GM12864 (cell line): ENCODE data around the gene SERPINA5.

Experiments used
- DNase-seq: peaks from one replicate; pipeline ENCODE4 v3.0.0-alpha.2; 2011; ENCODE audit warnings: low read depth
- H3K4me3 ChIP-seq: 2 replicates; pipeline ENCODE4 v1.5.1; 2011; ENCODE audit warnings: mild to moderate bottlenecking, low read depth, low read length, control low read depth
- CTCF ChIP-seq: IDR thresholded peaks from 2 replicates; pipeline ENCODE4 v1.5.1; 2011; ENCODE audit warnings: low read depth, mild to moderate bottlenecking, moderate library complexity, low read length, control low read depth, inconsistent platforms; ENCODE audit errors: missing control alignments

SERPINA5 gene

GRCh38 chr14:94615823-94616570 lies 34.8 kb downstream of the SERPINA5 start:
- no peak for DNase-seq
- no peak overlapping the region for H3K4me3 ChIP-seq
- TF ChIP-seq CTCF = no peak

GRCh38 chr14:94617366-94617941 lies 36.2 kb downstream of the SERPINA5 start:
- TF ChIP-seq CTCF = no peak
- DNase-seq = no peak
- H3K4me3 ChIP-seq = no peak overlapping the region

- no peak overlapping the region for H3K4me3 ChIP-seq
- no peak for TF ChIP-seq CTCF
- DNase-seq = no peak
These were observed 37.0 kb downstream of the SERPINA5 start for GRCh38 chr14:94617988-94618822.

- H3K4me3 ChIP-seq = no peak overlapping the region
- no peak for DNase-seq
- TF ChIP-seq CTCF = no peak
These were observed 38.1 kb downstream of the SERPINA5 start for GRCh38 chr14:94619297-94619696.

GRCh38 chr14:94620597-94620996 lies 39.4 kb downstream of the SERPINA5 start:
- no peak for TF ChIP-seq CTCF
- no peak for DNase-seq
- H3K4me3 ChIP-seq = no peak overlapping the region

- DNase-seq = no peak
- H3K4me3 ChIP-seq = no peak overlapping the region
- no peak for TF ChIP-seq CTCF
These were observed 40.3 kb downstream of the SERPINA5 start for GRCh38 chr14:94621358-94622134.
